ENCODE data around the gene C10orf67.
"Not testable (repeated sequence)": the region's sequence is repeated elsewhere in the genome, so short reads cannot be mapped to it uniquely, and the experiment has no call there.

C10orf67 gene

DNA sequence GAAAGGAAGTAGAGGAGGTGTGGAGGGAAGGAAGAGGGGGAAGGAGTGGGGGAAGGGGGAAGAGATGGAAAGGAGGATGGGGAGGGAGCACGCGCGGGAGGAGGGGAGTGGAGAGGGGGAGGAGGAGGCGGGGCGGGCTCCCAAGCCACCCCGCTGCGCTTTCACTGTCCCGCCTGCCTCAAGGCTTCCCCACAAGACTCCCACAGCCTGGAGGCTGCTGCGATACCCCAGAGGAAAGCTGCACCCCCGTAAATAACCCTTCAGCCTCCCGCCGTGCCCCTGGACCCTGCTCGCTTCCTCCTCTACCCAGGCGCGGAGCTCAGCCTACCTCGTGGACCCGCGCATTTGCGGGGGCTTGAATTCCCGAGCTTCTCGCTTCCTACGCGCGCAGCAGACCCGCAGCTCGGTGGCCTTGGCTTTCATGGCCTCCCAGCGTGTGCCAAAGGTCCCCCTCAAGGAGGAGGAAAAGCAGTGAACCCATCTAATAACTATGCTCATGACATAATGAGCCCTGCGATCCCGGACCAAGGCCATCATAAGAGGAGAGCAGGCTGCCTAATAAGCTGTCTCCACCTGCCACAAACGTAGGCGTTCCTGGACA is at the start of gene C10orf67:
Gene C10orf67, minus strand, starts transcription at position 557 of the 601 bp plus-strand sequence. Its CDS starts 23 bp downstream, at position 534.
- no peak for DNase-seq

DNA sequence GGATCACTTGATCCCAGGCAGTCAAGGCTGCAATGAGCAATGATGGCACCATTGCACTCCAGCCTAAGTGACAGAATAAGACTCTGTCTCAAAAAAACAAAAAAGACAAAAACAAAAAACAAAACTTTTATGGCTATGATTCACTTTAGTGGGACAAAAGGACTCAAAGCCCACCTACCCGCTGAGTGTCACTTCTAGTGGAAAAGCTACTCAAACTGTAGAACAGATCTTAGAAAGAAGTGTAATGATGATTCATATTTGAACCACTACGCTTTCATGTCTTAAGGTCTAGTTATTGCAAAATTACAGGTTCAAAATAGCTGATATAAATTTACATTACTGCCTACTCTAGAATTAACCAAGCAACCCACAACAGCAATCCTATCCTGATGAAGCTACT is 47.2 kb upstream of the C10orf67 start:
- DNase-seq, result peak; percentile 35

DNA sequence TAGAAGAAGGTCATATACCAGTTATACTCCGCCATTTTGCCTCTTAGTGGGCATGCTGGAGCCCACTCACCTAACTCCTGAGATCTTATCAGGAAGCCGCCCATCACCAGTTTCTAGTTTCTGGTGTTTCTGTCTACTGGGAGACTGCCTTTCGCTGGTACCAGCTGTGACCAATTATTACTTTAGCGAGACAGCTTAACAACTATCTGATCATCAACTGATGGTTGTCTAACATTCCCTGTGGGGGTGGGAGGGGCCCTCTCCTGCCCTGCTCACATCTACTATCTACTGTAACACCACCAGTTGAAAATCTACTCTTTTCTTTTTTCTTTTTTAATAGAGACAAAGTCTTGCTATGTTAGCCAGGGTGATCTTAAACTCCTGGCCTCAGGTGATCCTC is 46.2 kb upstream of the C10orf67 start:
- no peak for DNase-seq

DNA sequence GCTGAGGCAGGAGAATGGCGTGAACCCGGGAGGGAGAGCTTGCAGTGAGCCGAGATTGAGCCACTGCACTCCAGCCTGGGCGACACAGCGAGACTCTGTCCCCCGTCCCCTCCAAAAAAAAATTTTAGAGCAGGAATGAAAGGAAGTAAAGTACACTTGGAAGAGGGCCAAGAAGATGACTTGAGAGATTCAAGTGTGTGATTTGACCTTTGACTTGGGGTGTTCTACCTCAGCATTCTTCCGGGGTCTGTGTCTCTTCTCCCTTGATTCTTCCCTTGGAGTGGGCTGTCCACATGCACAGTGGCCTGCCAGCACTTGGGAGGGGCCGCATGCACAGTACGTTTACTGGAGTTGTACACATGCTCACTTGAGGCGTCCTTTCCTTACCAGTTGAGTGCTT is 45.8 kb upstream of the C10orf67 start:
- not testable (repeated sequence) for DNase-seq

DNA sequence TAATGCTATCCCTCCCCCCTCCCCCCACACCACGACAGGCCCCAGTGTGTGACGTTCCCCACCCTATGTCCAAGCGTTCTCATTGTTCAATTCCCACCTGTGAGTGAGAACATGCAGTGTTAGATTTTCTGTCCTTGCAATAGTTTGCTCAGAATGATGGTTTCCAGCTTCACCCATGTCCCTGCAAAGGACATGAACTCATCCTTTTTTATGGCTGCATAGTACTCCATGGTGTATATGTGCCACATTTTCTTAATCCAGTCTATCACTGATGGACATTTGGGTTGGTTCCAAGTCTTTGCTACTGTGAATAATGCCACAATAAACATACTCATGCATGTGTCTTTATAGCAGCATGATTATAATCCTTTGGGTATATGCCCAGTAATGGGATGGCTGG is 42.9 kb upstream of the C10orf67 start:
- DNase-seq, result not testable (repeated sequence)

DNA sequence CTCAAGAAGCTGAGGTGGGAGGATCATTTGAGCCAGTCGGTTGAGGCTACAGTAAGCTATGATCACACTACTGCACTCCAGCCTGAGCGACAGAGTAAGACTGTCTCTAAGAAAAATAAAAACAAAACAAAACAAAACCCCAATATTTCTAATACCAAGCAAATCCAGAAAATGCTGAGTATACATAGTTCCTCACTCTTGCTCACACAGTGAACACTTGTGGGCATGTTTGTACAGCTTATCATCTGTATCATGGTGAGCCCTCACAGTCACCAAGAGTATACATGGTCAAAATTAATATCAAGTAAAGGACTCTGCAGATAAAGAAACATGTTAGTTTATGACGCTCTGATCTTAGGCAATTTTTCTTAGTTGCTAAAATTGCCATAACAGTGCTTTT is 41.5 kb upstream of the C10orf67 start:
- no peak for DNase-seq

DNA sequence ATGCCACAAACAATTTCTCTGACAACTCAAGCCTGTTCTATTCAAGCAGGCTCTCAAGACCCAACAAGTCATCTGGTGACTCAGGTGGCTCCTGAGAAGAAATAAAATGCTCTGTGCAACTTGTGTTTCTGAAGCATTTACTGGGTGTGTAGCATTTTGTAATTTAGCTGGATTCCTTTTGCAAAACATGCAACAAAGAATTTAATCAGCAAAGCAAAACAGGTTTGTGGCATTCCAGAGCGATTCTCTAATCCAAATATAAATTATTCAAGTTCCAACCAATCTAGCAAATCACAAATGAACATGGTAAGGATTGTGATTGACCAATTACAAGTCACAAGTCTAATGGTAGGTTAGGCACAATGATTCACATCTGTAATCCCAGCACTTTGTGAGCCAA is 39.8 kb upstream of the C10orf67 start:
- no peak for DNase-seq

DNA sequence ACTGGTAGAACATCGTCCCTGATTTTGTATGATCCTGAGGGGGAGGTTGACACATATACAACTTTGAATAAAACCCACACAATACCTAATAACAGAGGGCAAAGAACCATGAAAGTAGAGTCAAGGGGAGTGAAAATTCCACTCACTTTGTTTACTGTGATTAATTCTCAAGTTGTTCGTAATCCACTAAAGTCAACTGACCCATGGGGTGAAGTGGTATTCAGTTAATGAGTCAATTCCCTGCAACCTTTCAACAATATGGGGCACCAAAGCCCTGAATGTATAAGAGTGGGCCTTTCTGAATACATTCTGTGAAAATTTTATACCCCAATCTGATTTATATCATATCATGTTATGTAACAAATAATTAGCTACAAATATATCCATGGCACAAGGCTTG is 39.0 kb upstream of the C10orf67 start:
- no peak for DNase-seq

DNA sequence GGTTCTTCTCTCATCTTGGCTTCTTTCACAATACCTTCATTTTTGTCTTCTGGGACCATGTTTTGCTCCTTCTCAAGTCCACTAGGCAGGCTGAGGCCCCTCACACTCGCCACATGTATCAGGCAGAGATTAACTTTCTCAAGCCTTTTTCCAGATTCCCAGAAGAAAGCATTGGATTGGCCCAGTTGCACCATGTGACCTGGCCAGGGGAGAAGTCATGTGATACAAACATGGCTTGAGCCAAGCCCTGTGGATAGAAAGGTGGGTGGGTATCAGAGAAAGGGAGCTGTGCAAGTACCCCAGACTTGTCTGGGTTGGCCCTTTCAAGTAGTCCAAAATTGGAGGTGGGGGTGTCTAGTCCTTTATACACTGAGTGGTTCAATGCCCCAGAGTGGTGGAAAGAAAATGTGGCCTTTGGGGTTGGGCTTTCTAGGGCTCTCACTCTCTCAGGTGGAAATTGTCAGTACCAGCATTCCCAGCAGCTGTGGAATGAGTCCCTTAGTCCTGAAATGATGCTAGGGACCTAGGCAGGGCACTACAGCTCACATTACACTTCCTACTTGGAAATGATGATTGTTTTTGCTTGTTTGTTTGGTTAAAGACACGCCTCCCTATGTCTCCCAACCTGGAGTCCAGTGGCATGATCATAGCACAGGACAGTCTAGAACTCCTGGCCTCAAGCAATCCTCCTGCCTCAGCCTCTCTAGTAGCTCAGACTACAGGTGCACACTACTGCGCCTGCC is 36.9 kb upstream of the C10orf67 start:
- DNase-seq, result no peak

DNA sequence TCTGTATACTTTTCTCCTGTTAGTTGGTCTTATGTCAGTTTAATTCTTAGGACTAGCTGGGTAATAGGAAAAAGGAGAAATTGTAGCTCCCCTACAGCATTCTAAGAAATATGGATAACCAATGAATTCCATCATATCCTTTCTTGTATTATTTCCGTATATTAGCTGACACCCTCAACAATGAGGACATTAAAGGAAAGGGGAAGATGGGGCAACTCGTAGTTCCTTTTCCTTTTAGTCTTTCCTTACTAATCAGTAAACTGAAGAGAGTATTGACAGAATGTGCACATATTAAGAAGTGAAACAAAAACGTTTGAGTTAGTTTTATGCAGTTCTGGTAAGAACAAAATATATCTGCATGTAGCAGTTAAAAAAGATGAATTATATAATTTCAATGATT is 35.1 kb upstream of the C10orf67 start:
- DNase-seq, result no peak

DNA sequence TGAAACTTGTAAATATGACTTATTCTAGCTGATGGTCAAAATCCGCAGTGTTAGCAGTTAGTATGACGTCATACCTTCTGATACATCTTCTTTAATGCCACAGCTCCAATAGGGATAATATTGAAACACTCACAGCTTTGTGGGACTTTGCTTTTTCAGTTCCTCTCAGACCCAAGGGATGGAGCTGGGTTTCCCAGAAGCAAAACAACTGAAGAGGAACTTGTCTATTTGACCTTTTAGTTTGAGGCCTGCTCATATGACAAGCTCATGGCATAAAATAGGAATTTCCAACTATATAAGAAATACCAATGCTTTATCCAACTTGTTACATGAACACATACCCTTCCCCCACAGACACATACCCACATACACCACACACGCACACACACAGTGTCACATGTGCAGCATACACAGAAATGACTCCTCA is 31.6 kb upstream of the C10orf67 start:
- no peak for DNase-seq

DNA sequence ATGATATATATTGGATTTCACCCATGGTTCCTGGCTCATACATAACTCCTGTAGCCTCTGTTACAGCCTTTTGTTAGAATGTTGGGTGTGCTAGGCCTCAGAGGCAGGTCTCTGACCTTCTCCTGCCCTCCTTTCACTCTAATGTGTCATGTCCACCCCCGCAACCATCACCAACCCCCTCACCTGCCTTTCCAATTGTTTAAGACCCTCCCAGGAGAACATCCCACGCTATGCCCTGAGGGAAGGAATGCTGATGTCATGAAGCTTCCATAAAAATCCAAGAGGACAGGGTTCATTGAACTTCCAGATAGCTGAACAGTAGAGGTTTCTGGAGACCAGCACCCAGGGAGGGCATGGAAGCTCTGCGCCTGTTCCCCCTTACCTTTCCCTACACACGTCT is 30.8 kb upstream of the C10orf67 start:
- no peak for DNase-seq

DNA sequence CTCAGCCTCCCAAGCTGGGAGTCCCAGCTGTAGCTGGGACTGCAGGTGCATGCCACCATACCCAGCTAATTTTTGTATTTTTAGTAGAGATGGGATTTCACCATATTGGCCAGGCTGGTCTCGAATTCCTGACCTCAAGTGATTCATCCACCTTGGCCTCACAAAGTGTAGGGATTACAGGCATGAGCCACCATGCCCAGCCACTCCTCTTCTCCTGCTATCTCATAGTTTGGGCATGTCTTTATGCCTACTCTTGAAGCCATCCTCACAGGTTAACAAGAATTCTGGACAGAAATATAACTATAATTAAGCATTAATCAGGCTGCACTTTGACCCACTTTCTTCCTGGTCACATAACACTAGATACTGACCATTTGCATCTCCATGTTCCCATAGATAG is 28.6 kb upstream of the C10orf67 start:
- DNase-seq, result no peak

DNA sequence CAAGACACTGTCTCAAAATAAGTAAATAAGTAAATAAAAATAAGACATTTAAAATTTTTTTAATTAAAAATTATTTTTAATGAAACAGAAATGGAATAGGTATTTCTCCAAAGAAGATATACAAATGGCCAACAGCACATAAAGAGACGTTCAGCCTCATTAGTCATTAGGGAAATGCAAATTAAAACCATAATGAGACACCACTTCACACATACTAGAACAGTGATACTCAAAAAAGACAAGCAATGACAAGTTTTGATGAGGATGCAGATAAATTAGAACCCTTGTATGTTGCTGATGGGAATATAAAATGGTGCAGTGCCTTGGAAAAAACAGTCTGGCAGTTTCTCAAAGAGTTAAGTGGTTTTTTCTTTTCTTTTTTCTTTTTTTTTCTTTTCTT is 26.5 kb upstream of the C10orf67 start:
- no peak for DNase-seq

DNA sequence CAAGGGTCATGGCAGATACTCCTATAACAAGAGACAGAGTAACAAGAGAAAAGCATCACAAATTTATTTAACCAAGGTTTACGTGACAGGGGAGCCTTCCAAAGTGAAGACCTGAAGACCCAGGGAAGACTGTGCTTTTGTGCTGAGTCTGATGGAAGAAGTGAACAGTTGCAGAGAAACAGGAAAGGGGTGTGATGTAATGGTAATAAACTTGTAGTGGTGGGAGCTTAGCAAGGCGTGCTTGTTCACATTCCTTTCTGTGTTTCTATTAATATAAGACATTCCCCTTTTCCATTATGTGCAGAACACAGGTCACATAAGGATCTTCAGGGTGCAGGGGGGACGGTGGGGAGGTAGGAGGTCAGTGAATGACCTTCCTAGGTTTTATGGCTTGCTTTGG is 25.5 kb upstream of the C10orf67 start:
- no peak for DNase-seq

DNA sequence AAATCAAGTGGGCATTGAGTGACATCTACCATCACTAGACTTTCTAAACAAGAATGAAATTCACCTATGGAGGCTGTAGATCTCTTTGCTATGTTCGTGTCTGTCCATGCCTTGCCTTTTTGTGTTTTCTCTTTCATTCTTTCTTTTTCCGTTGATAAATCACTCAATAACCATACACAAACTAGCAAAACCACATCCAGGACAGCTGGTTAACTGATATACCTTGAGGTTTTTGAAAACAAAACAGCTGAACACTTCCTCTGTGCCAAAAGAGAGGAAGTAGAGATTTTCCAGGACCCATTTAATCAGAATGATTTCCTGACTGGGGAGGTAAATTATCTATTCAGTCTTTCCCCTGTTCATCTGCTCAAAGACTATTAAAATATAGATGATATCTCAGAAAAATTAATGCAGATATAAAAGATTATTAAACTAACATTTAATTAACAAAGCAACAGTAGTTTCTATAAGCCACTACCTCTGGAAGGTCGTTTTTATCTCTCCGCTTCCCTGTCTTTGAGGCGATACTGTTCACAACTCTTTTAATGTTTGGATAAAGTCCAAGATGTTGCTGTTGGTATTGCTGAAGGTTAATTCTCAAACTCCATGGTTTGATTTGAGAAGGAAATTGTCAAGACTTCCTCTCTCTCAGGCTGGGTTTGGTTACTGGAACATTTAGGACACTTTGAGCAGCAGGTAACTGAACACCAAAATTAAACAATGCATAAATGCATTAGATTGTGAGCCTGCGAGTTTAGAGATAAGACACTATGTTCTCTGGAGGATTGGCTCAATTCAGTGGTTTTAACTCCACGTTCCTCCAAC is 24.4 kb upstream of the C10orf67 start:
- no peak for DNase-seq

DNA sequence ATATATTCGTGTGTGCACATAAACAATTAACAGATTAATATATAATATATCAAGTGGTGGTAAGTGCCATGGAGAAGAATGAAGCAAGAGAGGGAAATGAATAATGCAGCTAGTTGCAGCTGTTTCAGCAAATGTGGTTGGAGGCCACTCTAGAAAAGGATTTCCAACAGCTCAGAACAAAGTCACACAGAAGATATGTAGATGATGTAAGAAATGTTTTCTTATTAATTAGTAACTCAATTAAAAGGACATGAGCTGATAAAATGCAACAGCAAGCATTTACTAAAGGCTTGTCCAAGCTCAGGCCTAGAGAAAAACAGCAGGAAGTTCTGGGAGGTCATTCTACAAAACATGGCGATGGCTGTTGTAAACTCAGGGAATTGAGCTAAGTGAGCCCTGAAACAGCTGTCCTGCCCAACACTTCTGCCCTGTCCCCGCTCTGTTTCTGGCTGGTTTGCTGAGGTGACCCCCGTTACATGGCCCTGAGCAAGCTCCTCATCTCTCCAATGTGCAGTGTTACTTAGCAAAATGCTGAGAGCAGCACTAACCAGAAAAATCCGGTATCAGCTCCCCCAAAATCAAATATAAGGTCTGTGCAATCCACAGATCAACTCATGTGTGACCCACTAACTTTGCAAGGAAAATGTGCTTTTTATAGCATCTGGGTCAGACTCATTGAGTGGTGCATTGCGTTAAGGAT is 23.4 kb upstream of the C10orf67 start:
- DNase-seq, result no peak

DNA sequence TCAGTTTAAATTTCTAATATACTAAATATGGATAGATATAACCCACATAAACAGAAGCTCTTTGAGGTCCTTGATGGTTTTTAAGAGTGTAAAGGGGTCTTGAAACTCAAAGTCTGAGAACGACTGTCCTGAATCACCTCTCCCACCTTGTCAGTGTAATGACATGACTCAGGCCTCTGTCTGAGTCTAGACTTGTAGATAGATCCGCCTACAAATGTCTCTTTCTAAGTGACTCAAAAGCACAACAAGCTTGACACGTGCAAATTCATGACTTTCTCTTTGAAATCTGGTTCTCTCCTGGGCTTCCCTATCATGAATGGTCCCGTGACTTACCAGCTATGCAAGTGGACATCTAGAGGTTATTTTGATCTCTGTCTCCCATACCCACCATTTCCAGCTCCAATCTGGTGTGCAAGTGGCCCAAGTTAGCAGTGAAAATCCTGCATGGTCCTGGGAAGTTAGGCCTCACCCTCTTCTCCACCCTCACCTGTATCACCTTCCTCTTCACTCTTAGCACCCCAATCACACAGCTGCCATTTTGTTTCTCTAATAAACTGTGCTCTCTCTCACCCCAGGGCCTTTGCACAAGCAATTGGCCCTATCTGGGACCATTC is 20.9 kb upstream of the C10orf67 start:
- peak; percentile 34 for DNase-seq

DNA sequence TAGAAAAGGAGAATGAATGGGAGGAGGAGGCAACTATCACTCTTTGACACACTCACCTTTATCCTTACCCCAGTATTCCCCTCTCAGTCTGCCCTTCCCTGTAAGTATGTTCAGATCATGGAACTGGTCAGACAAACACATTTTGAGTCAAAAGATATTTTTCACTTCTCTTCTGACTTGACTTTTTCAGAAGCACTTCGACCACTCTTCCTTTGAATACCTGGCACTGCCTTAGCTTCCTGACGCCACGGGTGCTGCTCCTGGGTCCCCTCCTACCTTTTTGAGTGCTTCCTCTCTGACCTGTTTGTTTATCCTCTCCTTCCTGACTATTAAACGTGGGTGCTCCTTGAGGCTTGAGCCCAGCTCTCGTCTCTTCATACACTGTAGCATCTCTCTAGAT is 19.8 kb upstream of the C10orf67 start:
- DNase-seq, result peak; percentile 40

DNA sequence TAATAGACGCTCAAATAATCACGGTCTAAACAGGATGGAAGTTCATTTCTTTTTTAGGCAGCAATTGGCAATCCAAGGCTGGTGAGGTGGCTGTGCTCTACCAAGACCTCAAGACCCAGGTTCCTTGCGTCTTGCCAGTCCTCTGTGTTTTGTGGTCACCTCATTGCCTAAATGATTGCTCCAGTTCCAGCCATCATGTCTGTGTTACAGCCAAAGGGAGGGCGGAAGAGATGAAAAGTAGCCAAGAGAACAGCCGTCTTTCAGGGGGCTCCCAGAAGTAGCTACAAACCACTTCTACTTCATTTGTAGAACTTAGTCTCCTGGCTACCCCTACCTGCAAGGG is 19.2 kb upstream of the C10orf67 start:
- no peak for DNase-seq

DNA sequence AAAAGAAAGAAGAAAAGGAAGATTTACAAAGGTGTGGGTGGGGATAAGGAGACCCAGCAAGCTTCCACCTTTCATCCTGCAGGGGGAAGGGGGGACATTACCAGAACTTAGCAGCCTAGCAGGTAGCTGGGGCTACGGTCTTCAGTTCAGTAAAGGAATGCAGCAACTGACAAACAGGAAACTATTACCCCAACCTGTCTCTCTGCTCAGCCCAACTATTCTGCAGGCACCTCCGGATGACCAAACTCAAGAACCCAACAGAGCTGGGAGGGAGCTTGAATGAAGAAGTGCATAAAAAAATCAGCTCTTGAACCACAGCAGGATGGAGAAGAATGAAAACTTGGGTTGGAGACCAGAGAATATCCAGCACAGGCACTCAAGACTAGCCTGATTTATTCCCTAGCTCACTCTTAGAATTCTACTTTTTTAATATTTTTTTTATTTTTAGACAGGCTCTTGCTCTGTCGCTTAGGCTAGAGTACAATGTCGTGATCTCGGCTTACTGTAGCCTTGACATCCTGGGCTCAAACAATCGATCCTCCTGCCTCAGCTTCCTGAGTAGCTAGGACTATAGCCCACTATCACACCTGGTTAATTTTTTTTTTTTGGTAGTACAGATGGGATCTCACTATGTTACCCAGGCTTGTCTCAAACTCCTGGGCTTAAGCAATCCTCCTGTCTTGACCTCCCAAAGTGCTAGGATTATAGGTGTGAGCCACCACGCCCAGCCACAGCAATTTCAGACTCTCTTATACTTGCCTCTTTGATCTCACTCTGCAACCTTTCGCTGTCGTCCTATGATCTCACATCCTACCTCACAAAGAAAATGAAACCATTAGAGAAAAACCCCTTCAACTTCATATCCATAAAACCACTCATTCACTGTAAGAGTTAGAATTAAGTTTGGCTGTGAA is 18.5 kb upstream of the C10orf67 start:
- DNase-seq, result peak; percentile 53

Measured in stimulated activated CD8-positive, alpha-beta memory T cell treated with anti-CD3 and anti-CD28 coated beads, Interleukin-4, amount 100 ng/mL, for 48 hours (primary cell).